ENCODE data around the gene DNTTIP2.

- no peak for TF ChIP-seq EZH2 (IDR thresholded peaks at IDR 0.05; ENCODE audit: low read length, unreplicated experiment)
- TF ChIP-seq CTCF (conservative IDR thresholded peaks at IDR 0.05; ENCODE audit: low read depth, low read length): no peak
- no peak for TF ChIP-seq EZH2phosphoT487 (IDR thresholded peaks at IDR 0.05; ENCODE audit: borderline replicate concordance, low read length)
Observed at GRCh38 chr1:93817819-93818569, 61.0 kb downstream of the DNTTIP2 start.

All from PC-3 (cell line).